NT2/D1 (cell line): ENCODE results near the gene ACOX2.

Source experiments
- SUZ12 ChIP-seq: IDR thresholded peaks from 2 replicates; pipeline ENCODE4 v1.6.1; 2011; ENCODE audit not compliant: insufficient read length, insufficient read depth; ENCODE audit errors: extremely low read depth
- YY1 ChIP-seq: IDR thresholded peaks from 2 replicates; pipeline ENCODE4 v1.6.1; 2011; ENCODE audit not compliant: insufficient read length, insufficient read depth
- ZNF274 ChIP-seq: IDR thresholded peaks from 2 replicates; pipeline ENCODE4 v1.6.1; 2011; ENCODE audit warnings: mild to moderate bottlenecking, low read depth, low read length

DNA sequence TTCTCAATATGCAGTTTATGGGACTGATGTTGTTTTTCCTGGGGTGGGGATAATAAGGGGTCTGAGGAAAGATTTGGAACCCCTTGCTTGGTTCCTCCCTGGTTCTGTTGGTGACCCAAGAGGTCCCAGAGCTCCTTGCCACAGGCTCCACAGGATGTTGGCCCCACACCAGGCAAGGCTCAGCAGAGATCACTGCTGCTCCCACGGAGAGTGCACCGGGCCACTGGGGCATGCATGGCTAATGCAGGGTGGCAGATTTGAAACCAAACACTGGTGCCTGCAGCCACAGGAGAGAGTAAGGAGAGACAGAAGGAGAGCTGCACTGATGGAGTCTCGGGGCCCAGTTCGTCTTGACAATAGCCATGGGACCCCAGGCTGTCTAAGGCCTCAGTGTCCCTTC is 37.7 kb upstream of the ACOX2 start:
- TF ChIP-seq SUZ12, result no peak
- TF ChIP-seq YY1, result no peak
- no peak for TF ChIP-seq ZNF274
